IMR-90 (cell line): ENCODE data around the gene CLMP.

Experiments
- BHLHE40 ChIP-seq: fragments of 150-350 bp; IDR thresholded peaks from 2 replicates; pipeline ENCODE4 v1.6.1; 2016; ENCODE audit warnings: mild to moderate bottlenecking, low read depth, low read length
- CEBPB ChIP-seq: IDR thresholded peaks from 2 replicates; pipeline ENCODE4 v1.6.1; 2012; ENCODE audit warnings: low read depth, low read length, improper control_type of control experiment
- FOS ChIP-seq: fragments of 150-350 bp; IDR thresholded peaks from 2 replicates; pipeline ENCODE4 v1.6.1; 2016; ENCODE audit warnings: low read depth, low read length
- MXI1 ChIP-seq: IDR thresholded peaks from 2 replicates; pipeline ENCODE4 v1.6.1; 2012; ENCODE audit warnings: low read depth, mild to moderate bottlenecking, low read length, moderate library complexity, borderline replicate concordance
- POLR2A ChIP-seq: IDR thresholded peaks from 2 replicates; pipeline ENCODE4 v1.6.1; 2012; ENCODE audit warnings: mild to moderate bottlenecking, low read depth, low read length
- RCOR1 ChIP-seq: IDR thresholded peaks from 2 replicates; pipeline ENCODE4 v1.6.1; 2012; ENCODE audit warnings: mild to moderate bottlenecking, low read length, improper control_type of control experiment; ENCODE audit not compliant: insufficient replicate concordance
- SMC3 ChIP-seq: fragments of 150-350 bp; IDR thresholded peaks from 2 replicates; pipeline ENCODE4 v1.6.1; 2016; ENCODE audit warnings: low read depth, mild to moderate bottlenecking, antibody characterized with exemption, low read length, moderate library complexity
- TF ChIP-seq, protein P1 (sequence below): conservative IDR thresholded peaks from 2 replicates; pipeline ENCODE4 v1.5.1; 2012; ENCODE audit warnings: mild to moderate bottlenecking, low read depth, low read length, improper control_type of control experiment
- TF ChIP-seq, protein P2 (sequence below): fragments of 150-350 bp; IDR thresholded peaks from 2 replicates; pipeline ENCODE4 v1.6.1; 2016; ENCODE audit warnings: low read depth, mild to moderate bottlenecking, low read length, moderate library complexity, borderline replicate concordance
- TF ChIP-seq, protein P3 (sequence below): fragments of 150-350 bp; IDR thresholded peaks from 2 replicates; pipeline ENCODE4 v1.6.1; 2017; ENCODE audit warnings: mild to moderate bottlenecking, antibody characterized with exemption, low read length, low read depth

DNA sequence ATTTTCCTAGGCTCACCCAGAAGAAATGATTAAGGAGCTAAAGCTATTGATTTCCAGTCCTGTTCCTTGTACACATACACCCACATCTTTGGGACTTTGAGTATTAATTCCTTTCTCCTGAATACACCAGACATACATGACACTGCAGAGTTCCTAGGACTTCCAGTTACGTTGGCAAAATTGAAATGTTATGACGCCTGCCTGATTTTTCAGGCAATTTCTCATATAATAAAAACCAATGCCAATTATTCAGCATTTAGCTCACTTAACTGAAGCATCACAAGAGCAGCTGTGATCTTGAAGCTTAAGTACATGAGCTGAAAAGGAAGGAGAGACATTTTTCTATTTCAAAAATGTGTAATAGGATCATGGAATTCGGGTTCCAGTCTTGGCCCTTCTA is 4.5 kb downstream of the CLMP start:
- no peak for TF ChIP-seq SMC3
- TF ChIP-seq, protein P1, sequence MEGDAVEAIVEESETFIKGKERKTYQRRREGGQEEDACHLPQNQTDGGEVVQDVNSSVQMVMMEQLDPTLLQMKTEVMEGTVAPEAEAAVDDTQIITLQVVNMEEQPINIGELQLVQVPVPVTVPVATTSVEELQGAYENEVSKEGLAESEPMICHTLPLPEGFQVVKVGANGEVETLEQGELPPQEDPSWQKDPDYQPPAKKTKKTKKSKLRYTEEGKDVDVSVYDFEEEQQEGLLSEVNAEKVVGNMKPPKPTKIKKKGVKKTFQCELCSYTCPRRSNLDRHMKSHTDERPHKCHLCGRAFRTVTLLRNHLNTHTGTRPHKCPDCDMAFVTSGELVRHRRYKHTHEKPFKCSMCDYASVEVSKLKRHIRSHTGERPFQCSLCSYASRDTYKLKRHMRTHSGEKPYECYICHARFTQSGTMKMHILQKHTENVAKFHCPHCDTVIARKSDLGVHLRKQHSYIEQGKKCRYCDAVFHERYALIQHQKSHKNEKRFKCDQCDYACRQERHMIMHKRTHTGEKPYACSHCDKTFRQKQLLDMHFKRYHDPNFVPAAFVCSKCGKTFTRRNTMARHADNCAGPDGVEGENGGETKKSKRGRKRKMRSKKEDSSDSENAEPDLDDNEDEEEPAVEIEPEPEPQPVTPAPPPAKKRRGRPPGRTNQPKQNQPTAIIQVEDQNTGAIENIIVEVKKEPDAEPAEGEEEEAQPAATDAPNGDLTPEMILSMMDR, result no peak
- TF ChIP-seq MXI1, result no peak
- TF ChIP-seq POLR2A, result no peak
- no peak for TF ChIP-seq BHLHE40
- no peak for TF ChIP-seq CEBPB
- no peak for TF ChIP-seq FOS
- TF ChIP-seq RCOR1, result no peak
- TF ChIP-seq, protein P2, sequence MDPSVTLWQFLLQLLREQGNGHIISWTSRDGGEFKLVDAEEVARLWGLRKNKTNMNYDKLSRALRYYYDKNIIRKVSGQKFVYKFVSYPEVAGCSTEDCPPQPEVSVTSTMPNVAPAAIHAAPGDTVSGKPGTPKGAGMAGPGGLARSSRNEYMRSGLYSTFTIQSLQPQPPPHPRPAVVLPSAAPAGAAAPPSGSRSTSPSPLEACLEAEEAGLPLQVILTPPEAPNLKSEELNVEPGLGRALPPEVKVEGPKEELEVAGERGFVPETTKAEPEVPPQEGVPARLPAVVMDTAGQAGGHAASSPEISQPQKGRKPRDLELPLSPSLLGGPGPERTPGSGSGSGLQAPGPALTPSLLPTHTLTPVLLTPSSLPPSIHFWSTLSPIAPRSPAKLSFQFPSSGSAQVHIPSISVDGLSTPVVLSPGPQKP, result no peak
- TF ChIP-seq, protein P3, sequence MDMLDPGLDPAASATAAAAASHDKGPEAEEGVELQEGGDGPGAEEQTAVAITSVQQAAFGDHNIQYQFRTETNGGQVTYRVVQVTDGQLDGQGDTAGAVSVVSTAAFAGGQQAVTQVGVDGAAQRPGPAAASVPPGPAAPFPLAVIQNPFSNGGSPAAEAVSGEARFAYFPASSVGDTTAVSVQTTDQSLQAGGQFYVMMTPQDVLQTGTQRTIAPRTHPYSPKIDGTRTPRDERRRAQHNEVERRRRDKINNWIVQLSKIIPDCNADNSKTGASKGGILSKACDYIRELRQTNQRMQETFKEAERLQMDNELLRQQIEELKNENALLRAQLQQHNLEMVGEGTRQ, result no peak
